ENCODE results near the gene C5.

The C5 gene

DNA sequence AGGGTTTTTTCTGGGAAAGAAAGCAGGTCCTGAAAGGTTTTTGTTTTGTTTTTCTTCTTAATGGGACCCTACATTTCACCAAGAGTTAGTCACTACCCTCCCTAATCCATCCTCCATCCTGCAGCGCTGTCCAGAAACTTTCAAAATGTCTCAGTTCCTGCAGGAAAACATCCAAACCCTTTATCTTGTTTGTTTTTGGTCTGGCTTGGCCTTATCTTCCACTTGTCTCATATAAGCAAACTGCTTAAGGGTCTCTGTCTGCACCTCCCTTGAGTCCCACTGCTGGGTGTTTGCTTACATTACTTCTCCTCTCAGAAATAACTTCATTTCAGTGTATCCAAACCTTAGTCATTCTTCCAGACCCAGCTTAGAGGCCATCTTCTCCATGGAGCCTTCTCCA lies 112.5 kb downstream of the C5 start:
- DNase-seq: no peak

DNA sequence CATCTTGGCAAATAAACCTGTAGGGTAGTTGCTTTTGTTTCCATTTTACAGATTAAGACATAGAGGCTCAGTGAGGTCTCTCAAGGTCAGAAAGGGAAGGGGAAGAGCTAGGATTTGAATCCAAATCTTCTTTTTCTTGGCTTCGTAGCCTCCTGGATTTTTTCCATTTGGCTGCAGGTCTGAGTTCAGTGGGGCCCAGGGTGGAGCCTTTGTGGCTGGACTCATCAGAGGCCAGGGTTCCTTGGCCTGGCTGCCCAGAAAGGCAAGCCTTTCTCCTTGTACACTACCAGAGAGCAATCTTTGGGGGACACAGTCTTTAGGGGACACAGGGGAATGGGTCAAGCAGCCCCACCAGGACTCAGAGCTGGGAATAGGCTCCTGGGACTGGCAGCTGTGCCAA lies 112.9 kb downstream of the C5 start:
- no peak for DNase-seq

DNA sequence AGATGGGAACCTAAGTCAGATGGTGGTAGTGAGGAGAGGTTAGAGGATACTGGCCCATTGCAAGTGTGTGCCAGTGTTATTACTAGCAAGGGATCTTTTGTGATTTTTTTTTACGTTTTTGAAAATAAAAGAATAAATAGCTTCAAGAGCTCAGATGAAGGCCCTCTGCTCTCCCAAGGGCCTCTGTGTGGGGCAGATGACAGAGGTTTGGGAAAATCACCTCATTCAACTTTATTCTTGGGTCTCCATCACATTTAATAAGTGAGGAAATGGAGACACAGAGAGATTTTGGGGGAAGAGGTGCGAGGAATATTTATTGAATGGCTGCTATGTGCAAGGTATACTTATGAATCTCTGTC lies 113.3 kb downstream of the C5 start:
- no peak for DNase-seq

DNA sequence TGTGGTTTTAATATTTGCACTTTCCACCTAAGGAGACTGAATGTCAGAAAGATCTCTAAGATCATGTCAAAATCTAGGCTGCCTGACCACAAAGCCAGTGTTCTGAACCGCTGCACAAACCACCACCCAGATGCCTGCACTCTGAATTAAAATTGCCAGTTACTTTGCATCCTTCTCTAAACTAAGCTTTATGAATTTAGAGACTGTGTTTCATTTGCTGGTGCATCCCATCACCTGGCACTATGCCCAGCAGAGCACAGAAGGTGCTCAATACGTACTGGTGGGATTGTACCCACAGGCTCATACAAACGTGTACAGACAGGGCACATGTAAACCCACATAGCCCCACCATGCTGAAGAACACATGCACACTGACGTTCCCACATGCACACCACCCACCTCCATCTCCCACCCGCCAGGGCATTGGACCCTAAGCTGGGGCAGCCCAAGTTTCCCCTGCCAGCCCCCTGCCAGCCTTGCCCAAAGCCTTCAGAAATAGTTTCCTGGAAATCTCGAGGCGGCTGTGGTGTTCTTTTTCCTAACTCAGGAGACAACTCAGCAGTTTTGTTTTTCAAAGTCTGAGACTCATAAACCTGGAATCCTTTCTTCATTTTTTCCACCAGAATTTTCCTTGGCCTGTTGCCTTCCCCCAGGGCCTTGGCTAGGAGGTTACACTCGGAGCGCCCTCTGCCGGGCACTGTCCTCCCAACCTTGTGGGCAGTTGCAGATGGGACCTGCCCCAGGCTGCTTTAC lies 113.9 kb downstream of the C5 start:
- peak; percentile 44 for DNase-seq

DNA sequence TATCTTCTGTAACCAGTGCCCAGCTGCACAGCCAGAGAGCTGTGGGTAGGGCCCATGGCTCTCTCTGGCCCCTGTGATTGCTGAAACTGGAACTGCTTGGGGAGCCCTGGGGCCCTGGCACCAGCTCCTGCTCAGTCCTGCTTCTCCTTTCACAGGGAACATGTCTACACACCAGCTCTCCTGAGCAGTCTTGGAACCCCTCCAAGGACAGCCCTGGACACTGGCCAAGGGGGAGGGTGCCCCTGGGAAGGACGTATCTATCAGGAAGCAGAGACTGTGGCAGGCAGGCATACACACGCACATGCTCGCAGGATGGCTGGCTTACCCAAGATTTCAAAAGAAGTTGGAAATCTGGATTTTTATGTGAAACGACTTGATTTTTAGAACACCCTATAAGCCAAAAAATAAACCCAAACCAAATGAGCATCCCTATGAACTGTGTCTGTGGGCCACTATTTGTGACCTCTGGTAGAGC lies 114.7 kb downstream of the C5 start:
- DNase-seq: peak; percentile 85

DNA sequence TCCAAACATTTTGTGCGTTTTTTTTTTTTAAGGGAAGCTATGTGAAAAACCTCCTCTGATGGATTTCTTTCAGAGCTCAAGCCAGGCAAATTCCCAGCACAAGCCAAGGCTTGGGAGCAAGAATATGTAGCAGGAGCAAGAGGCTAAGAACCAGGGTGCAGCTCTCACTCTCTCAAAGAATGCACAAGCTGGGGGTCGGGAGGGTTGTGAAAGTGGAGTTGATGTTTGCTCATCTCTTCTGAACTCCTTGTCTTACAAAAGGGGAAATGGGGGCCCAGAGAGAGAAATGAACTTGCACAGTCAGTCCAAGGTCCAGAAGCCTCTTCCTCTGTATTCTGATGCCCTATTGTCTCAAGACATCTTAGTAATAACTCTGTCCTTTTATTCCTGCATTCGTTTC lies 115.8 kb downstream of the C5 start:
- DNase-seq: no peak

DNA sequence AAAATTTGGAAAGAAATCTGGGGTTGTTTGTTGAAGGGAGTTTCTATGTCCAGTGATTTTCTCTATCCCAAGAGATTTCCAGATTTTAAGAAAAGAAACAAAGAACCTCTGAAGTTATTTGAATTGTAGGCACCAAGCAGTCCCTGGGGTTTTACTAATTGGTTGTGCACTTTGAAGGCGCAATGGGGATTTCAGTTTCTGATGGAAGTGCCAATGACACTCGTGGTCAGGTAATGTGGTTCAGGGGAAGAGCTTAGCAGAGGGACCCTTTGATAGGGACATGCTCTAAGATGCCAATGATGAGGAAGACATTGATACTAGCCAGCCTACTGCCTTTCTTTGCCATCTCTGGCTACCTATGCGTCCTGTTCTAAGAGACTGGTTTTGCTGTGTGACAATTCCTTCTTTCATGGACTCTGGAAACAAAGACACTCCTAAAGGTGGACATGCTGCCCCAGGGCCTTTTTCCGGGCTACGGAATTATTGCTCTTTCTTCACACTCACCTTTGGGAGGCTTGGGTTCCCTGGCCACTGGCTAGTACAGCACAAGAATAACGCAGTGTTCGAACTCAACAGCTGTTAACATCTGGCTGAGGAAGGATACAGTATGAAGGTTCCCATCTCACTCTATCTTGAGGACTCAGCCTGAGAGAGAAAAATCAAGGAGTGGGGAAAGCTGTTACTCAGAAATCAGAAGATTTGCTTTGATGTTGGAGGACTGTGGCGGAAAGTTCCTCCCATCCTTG lies 116.6 kb downstream of the C5 start:
- no peak for DNase-seq

DNA sequence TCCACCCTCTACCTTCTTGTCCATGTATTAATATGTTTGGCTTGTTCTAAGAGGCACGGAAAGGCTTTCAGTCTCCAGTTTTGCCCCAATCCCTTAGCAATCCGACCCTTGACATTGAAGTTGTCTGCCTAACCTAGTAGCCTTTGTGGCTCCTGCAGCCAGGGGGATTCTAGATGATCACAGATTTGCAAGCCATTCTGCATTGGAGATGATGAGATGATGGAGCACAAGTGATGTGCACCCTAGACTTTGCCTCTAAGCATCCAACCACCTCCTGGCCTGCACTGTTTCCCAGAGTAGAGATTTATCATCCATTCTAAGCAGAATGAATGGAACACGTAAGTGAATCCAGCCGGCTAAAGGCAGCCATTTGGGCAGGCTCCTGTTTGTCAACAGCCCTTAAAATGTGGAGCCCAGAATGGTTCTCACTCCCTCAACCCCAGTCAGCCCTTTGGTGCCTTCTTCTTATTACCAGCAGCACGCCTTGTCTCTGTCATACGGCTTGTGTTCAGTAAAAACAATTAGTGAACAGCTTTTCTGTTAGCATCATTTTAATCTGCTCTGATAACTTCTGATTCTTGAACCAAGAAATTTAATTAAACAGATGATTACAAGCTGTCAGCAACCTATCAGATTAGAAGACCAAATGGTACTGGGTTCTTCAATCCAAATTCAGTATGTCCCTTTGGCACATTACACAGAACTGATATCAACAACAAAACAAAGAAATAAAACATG lies 117.8 kb downstream of the C5 start:
- DNase-seq: no peak

DNA sequence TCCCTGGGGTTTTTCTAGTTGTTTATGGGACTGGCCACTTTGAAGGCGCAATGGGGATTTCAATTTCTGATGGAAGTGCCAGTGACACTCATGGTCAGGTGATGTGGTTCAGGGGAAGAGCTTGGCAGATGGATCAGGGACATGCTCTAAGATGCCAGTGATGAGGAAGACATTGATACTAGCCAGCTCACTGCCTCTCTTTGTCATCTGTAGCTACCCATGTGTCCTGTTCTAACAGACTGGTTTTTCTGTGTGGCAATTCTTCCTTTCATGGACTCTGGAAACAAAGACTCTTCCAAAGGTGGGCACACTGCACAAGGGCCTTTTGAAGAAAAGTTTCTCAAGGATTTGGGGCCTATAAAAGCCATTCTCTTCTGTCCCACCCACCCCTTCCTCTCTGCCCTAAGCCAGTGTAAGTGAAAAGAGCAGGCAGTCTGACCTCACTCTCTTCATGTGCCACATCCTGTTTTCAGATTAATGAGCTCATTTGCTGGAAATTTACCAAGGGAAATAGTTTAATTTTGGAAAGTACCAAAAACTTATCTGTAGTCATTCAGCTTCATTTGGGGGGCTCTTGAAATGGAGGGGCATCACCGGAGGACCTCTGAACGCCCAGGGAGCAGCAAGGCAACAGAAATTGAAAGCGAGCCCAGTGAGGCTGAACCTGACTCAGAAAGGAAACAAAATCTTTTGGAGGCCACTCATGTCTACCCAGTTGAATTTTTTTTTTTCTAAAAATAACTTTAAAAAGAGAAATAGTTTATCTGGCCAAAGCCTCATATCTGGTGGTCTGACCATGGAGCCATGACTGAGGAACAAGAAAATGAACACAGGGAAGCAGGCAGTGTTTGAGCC lies 118.6 kb downstream of the C5 start:
- DNase-seq: no peak

DNA sequence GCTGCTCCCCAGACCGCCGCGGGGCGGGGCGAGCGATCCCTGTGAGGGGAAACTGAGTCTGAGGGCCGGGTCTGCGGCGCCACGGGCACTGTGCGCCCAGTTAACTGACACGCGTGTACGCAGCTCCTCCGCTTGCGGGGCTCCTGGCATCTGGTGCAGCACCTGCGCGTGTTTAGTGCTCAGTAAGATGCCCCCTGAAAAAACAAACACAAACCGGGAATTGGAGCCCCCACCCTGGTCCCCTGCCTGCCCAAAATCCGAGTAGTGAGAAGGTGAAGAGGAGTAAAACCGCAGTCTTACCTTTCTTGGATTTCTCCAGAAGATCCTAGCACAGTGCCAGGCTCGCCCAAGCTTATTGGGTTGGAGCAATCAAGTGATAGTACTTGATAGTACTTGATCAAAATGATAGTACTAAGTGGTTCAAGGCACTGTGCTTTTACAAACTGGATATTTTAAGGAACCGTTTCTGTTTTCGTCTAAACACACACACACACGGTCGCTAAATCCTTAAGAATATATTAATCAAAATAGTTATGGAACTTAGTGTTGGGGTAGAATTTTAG lies 120.8 kb downstream of the C5 start:
- DNase-seq: no peak

DNA sequence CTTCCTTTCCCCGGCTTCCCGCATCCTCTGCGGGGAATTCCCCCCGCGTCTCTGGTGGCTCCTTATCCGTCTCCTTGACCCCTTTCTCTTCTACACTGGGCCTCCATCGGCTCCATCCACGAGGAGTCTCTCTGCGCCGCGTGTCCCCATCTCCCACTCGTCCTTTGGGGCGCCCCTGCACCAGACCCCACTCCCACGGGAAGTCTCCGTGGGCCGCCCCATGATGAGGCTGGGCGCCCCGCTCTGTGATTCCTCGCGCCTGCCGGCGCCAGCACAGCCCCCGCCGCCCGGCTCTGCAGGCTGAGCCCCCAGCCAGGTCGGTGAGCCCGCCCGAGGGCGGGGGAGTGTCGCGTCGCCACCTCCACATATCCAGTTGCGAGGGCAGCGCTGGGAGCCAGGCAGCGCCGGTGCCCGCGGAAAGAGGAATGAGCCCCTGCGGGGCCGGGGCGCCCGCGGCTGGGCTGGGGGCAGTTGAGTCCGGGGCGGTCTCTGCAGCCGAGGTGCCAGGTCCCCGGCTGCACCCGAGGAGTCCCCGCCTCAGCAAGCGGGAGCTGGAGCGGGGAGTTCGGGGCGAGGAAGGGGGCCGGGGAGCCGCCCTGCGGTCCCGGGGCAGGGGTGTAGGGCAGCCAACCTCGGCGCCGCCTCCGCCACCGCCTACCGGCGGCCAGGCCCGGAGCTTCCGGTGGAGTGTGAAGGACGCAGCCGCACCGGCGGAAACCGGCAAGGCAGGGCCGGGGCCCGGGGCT lies 121.4 kb downstream of the C5 start:
- no peak for DNase-seq

DNA sequence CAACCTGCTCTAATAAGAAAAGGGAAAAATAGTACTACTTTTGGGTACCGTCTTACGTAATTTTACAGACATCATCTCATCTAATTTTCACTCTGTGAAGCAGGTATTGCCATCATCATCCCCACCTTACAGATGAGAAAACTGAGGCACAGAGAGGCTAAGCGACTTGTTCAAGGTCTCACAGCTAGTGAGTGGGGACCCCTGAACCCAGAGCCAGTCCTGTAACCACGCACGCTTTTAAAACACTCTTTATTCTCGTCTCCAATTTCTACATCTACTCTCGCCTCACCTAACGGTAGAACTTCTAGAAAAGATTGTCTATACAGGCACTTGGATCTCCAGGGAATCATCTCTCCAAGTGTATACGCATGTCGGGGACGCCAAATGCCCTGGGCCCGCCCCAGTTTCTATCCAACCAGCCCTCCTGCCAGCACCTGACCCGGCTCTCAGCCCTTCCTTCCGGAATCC lies 122.0 kb downstream of the C5 start:
- no peak for DNase-seq

DNA sequence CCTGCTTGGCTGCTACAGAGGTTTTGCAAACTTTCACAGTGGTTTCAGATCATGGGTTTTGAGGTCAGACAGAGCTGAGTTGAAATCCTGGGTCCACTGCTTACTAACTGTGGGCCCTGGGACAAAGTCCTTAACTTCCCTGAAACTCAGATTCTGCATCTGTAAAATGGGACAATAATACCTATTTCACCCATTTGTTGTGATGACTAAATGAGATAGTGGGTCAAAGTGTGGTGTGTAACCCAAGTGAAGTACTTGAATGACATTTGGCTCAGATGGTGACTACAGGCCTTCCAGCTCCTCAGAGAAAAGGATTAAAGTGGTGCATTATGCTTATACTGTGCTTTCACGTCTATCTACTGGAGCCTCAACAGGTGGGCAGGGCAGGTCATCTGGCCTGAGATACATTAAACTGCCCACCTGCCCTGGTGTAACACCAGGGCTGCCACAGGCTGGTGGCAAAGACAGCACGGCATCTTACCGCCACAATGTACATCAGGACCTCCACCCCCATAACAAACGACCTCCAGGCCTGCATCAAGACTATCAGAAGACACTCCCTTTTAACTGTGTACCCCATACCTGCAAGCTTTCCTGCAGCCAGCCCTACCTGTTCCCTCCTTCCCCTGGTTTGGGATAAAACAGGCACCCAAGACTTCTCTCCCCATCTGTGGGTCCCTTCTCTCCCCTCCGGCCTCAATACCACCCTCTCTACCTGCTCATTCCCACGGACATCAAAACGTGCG lies 122.6 kb downstream of the C5 start:
- no peak for DNase-seq

DNA sequence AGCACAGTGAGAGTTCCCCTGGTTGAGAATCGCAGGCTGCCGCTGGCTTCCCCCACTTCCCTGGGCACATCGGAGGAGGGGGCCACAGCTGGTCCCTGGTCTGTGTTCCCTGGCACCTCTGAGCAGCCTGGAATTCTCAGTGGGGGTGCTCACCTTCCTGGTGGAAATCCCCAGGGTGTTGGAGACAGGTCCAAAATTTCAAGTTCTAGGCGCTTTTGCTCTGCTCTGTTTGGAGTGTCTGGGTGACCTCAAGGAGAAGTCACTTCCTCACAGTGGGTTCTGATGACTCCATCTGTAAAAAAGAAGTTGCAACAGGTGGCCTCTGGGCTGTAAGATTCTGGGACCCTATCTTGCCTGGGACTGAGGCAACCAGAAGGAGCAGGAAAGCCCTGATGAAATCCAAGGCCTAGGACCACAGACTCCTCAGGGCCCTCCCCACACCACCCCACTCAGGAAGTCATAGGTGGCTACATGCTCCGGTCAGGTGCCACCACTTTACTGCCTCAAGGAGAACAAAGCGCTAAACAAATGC lies 123.6 kb downstream of the C5 start, which contains the start of gene TRAF1:
Gene TRAF1, minus strand, starts transcription at position 400 of the 532 bp plus-strand sequence. CDS start 721 bp downstream, outside the sequence.
- DNase-seq: no peak

DNA sequence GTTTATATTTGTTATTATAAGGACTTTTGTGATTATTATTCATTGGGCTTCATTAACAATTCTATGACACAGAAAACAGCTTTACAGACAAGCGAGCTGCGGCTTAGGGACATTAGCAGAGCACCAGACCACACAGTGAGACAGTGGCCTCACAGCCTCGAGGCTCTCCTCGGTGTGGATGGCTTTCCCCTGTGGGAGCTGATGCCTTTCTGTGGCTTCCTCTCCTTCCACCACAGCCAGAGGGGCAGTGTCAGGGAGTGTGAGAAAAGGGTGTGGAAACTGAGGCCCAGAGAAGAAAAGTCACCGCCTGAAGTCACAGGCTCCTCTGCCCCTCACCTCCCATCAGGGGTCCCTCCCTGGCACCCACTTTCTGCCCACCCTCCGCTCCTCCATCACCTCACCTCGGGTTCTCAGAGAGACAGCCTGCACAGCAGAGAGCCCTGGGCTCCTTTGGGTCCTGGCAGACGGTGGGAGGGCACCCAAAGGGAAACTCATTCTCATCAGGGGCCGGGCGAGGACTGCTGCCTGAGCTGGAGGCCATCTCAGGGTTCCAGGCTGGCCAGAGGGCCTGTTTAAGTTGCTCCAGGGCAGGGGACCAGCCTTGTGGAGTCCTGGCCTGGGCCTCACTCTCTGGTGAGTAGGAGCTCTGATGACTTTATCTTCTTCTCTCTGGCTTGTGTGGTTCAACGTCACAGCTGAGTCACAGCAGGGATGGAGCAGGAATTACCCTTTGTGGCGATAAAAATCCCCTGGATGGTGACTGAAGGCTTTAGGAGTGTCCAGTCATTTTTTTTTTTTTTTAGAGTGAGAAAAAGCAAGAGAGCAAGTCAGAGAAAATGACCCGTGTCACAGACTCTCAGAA lies 124.3 kb downstream of the C5 start:
- no peak for DNase-seq

DNA sequence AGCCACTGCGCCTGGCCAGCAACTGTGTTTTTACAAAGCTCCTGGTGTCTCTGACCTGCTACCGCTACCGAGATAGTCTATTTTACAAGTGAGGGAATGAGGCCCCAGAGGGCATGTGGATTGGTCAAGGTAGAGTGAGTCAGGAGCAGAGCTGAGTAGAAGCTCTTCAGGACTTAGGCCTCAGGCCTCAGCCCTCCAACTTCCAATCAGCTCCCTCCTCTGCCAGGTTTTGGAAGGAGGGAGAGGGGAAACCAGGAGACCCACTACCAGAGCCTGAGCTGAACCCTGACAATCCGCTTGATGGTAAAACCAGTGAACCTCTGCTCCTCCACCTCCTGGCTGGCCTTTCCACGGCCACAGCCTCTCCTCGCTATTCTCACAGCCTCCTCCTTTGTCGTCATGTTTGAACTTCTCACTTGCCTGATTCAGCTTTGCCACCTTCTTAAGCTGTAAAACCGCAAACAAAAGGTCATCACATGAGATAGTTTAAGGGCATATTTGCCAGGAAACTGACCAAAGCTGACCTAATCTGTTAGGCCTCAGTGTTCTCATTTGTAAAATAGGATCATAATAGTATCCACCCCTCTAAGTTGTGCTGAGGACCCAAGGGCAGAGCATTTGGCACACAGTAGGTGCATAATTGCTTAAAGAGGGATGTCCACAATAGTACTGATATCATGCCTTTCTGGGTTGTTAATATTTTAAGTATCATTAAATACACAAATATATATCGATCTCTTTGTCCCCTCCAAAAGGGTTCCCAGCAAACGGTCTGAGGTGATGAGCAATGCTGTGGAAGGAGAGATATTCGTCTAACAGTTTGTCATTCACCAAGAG lies 125.2 kb downstream of the C5 start:
- no peak for DNase-seq

DNA sequence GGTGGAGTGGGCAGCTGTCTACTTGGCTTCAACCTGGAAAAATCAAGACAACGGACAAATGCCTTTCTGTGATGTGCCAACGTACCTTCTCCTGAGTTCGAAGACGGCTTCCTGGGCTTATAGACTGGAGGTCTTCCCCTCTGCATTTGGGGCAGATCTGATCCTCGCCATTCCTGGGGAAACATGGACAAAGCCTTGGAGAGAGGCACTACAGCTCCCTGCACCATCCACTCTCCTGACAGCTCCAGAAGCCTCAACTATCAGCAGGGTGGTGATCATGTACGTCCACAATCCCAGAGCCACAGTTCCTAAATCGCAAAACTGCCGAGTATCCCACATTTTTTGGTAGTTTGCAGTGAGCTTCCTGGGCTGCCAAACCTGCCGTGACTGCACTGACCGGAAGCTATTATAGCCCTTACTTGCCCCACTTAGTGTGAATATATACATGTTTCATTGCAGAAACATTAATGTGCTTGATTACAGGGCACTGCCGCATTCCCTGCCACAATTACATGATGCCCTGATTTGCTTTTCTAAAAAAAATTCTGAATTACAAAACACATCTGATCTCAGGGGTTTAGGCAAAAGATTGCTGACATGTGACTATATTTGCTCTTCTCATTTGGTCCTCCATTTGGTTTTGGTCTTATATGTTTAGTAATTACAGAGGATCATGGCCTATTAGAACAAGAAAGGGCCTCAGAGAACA lies 126.3 kb downstream of the C5 start:
- DNase-seq: no peak

Measured in NCI-H2081 treated with DMSO at 0.1 percent for 48 hours (cell line).